Uterus (tissue), 2 donors: ENCODE measurements around the gene SLC25A48.

Experiments
- CTCF ChIP-seq, 4 experiments: fragments of 200-600 bp in 2 of 4; fragments of 450-650 bp in 2 of 4; sonication (generic) in 2 of 4; IDR thresholded peaks; one replicate each; pipeline ENCODE4 v1.5.1; 2016 to 2019; ENCODE audit warnings: antibody characterized with exemption in 4 of 4, mild to moderate bottlenecking in 2 of 4, moderate library complexity in 1 of 4
- POLR2A ChIP-seq, 2 donors: fragments of 450-650 bp; IDR thresholded peaks; one replicate each; pipeline ENCODE4 v1.6.1; 2016; ENCODE audit warnings: antibody characterized with exemption in 2 of 2, mild to moderate bottlenecking in 1 of 2, moderate library complexity in 1 of 2

- no peak for TF ChIP-seq POLR2A (IDR thresholded peaks at IDR 0.05)
- TF ChIP-seq CTCF (IDR thresholded peaks at IDR 0.05) = no peak
Observed at GRCh38 chr5:135915466-135916001, 81.1 kb downstream of the SLC25A48 start.
